ENCODE data around the gene MKNK1. TPM values are rescaled to one million over a fixed set of nuclear protein-coding genes. Genes with fewer than 3 reads are reported as not detected.

The MKNK1 gene
- total and polyA plus RNA-seq, 2 of the 4 experiments (the other 2 are of a cell fraction), result 14.3 to 35.2 TPM

GRCh38 chr1:46530311-46530710 is 73.8 kb downstream of the MKNK1 start:
- POLR2A ChIA-PET (ENCODE audit: unreplicated experiment), result no interaction called here
- no peak for ATAC-seq (ENCODE audit: low read depth)
- H3K56ac ChIP-seq (ENCODE audit: extremely low read depth, insufficient read depth, low read length), result no peak overlapping the region
- no peaks in the 10 kb centered on the region for H3K9me3 ChIP-seq (ENCODE audit: control insufficient read depth, insufficient read depth, low read length)
- dilution Hi-C loops (cut with HindIII; ENCODE audit: low sequenced_read_pairs, unreplicated experiment) (no loop called here), intact Hi-C loops (cut with micrococcal nuclease) (loop anchor here (10.0 kb wide), 1 partner anchor 644 kb away; no protein-coding TSS in a partner anchor), in situ Hi-C loops (cut with MboI; ENCODE audit: low sequenced_read_pairs) (no loop called here)
- no peak overlapping the region for H3K4me2 ChIP-seq (ENCODE audit: low read depth, low read length)
- no peaks in the 10 kb centered on the region for H3K4me1 ChIP-seq (ENCODE audit: control insufficient read depth, insufficient read depth, low read length)
- peaks cover 68% of the 10 kb centered on the region for H3K27me3 ChIP-seq (ENCODE audit: control insufficient read depth, insufficient read depth, low read length)
- no peak overlapping the region for H3K27ac ChIP-seq (ENCODE audit: insufficient read depth, low read length)
- H3K23ac ChIP-seq (ENCODE audit: low read depth, low read length), result no peak overlapping the region
- H4K91ac ChIP-seq (ENCODE audit: insufficient read depth, low read depth, low read length), result no peak overlapping the region
- no peaks in the 10 kb centered on the region for H3K79me1 ChIP-seq (ENCODE audit: low read depth in 1 of 2, low read length in 2 of 2)
- no peak overlapping the region for H2BK5ac ChIP-seq (ENCODE audit: low read depth, low read length, poor library complexity, severe bottlenecking)
- H3K9me1 ChIP-seq (ENCODE audit: insufficient read depth, low read length), result no peaks in the 10 kb centered on the region
- no peak overlapping the region for H2AFZ ChIP-seq (replicated peaks; ENCODE audit: low read length, poor library complexity)
- TF ChIP-seq RCOR1 (IDR thresholded peaks at IDR 0.05; ENCODE audit: insufficient replicate concordance, low read length) (no peak), CHD1 (IDR thresholded peaks at IDR 0.05; ENCODE audit: low read depth, low read length) (no peak), SMC3 (IDR thresholded peaks at IDR 0.05; ENCODE audit: low read depth, low read length) (no peak), MXI1 (IDR thresholded peaks at IDR 0.05; ENCODE audit: borderline replicate concordance, low read depth, low read length) (no peak), MAFK (IDR thresholded peaks at IDR 0.05; ENCODE audit: low read depth, low read length) (no peak), MAZ (IDR thresholded peaks at IDR 0.05; ENCODE audit: borderline replicate concordance, low read depth, low read length) (no peak), BHLHE40 (IDR thresholded peaks at IDR 0.05; ENCODE audit: low read depth, low read length) (no peak), RFX5 (IDR thresholded peaks at IDR 0.05; ENCODE audit: low read depth, low read length) (no peak), CEBPB (IDR thresholded peaks at IDR 0.05; ENCODE audit: low read depth, low read length) (no peak), NFE2L2 (IDR thresholded peaks at IDR 0.05; ENCODE audit: low read depth, low read length) (no peak), FOS (IDR thresholded peaks at IDR 0.05; ENCODE audit: low read depth, low read length) (no peak), POLR2A (IDR thresholded peaks at IDR 0.05; ENCODE audit: low read depth, low read length) (no peak), CTCF (conservative IDR thresholded peaks at IDR 0.05; ENCODE audit: low read depth, low read length) (no peak), RAD21 (IDR thresholded peaks at IDR 0.05; ENCODE audit: low read length) (no peak)
- TF ChIP-seq, protein P1, sequence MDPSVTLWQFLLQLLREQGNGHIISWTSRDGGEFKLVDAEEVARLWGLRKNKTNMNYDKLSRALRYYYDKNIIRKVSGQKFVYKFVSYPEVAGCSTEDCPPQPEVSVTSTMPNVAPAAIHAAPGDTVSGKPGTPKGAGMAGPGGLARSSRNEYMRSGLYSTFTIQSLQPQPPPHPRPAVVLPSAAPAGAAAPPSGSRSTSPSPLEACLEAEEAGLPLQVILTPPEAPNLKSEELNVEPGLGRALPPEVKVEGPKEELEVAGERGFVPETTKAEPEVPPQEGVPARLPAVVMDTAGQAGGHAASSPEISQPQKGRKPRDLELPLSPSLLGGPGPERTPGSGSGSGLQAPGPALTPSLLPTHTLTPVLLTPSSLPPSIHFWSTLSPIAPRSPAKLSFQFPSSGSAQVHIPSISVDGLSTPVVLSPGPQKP (IDR thresholded peaks at IDR 0.05; ENCODE audit: borderline replicate concordance, low read depth, low read length), result no peak
- TF ChIP-seq, protein P2, sequence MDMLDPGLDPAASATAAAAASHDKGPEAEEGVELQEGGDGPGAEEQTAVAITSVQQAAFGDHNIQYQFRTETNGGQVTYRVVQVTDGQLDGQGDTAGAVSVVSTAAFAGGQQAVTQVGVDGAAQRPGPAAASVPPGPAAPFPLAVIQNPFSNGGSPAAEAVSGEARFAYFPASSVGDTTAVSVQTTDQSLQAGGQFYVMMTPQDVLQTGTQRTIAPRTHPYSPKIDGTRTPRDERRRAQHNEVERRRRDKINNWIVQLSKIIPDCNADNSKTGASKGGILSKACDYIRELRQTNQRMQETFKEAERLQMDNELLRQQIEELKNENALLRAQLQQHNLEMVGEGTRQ (IDR thresholded peaks at IDR 0.05; ENCODE audit: low read depth, low read length), result no peak
- H3K9ac ChIP-seq (ENCODE audit: low read depth, low read length), result no peak overlapping the region
- no peak overlapping the region for H3K4me3 ChIP-seq (ENCODE audit: insufficient read depth, low read depth, low read length)
- no peak overlapping the region for H2BK15ac ChIP-seq (ENCODE audit: low read depth, low read length)
- H2AK9ac ChIP-seq (replicated peaks; ENCODE audit: low read depth, low read length, poor library complexity), result no peak overlapping the region
- no peak overlapping the region for H2BK20ac ChIP-seq (ENCODE audit: low read depth, low read length)
- H3K36me3 ChIP-seq (ENCODE audit: control insufficient read depth, insufficient read depth, low read length), result no peaks in the 10 kb centered on the region
- no peak overlapping the region for H4K5ac ChIP-seq (ENCODE audit: low read depth, low read length)
- no peak overlapping the region for H2AK5ac ChIP-seq (ENCODE audit: low read depth, low read length)
- no peak overlapping the region for H3K14ac ChIP-seq (replicated peaks; ENCODE audit: low read depth, low read length)
- no peaks in the 10 kb centered on the region for H4K20me1 ChIP-seq (ENCODE audit: insufficient read depth, low read length)
- no TSS peak for BruUV-seq (replicated peaks)
- no peak overlapping the region for H3K4ac ChIP-seq (ENCODE audit: low read depth, low read length)
- H3K18ac ChIP-seq (ENCODE audit: low read depth, low read length), result no peak overlapping the region
- no peak for DNase-seq
- no peak overlapping the region for H2BK120ac ChIP-seq (ENCODE audit: low read depth, low read length)
- WGBS, 2 experiments (ENCODE audit: extremely low coverage in 2 of 2, insufficient read length in 1 of 2), result no CpG with 5 or more reads among the region's 3 CpGs
- CTCF ChIA-PET, result interaction anchor here (0.6 kb wide), 1 partner anchor 84 kb away, joined by 4 read pairs; no protein-coding TSS in a partner anchor
- no peak overlapping the region for H4K8ac ChIP-seq (ENCODE audit: low read depth in 2 of 2, low read length in 2 of 2)

All from IMR-90 (cell line).